Measurements from ENCODE around the gene MEI1. TPM values are rescaled to one million over a fixed set of nuclear protein-coding genes. Genes with fewer than 3 reads are reported as not detected.
A peak's percentile ranks its signal among the peaks of the same experiment; 100 is the strongest.

Gene MEI1
- total and polyA plus RNA-seq, 9 of the 15 experiments (the other 6 are each of a cell fraction or from before 2014, with no cell fraction given): 0.08 to 0.68 (median 0.18) TPM; not detected in 2

- TF ChIP-seq ETV1 (tag; conservative IDR thresholded peaks at IDR 0.05; ENCODE audit: low read depth) (peak; percentile 66), ZNF263 (CRISPR knock-in tag; IDR thresholded peaks at IDR 0.05; ENCODE audit: borderline replicate concordance) (0 out of 2 replicates have a peak, but pooled peaks have one; percentile 18), FOXA1 (IDR thresholded peaks at IDR 0.05; ENCODE audit: borderline replicate concordance) (no peak), MTA3 (IDR thresholded peaks at IDR 0.05; ENCODE audit: borderline replicate concordance) (peak; percentile 62; the same call in 1 of the 2 replicates), TBP (optimal IDR thresholded peaks at IDR 0.05; ENCODE audit: low read depth, low read length) (peak; percentile 95), BACH1 (tag; IDR thresholded peaks at IDR 0.05) (no peak), FOXP1 (CRISPR knock-in tag; IDR thresholded peaks at IDR 0.05) (0 out of 2 replicates have a peak, but pooled peaks have one; percentile 30), ZC3H11A (IDR thresholded peaks at IDR 0.05; ENCODE audit: low read depth, low read length) (no peak), TAF1 (IDR thresholded peaks at IDR 0.05; ENCODE audit: control insufficient read depth, extremely low read depth, insufficient read depth, low read length, severe bottlenecking) (peak; percentile 79), MAZ (CRISPR knock-in tag; conservative IDR thresholded peaks at IDR 0.05 in 1 of 2, IDR thresholded peaks at IDR 0.05 in 1 of 2) (peak; percentile 71 to 72), KLF1 (tag; IDR thresholded peaks at IDR 0.05) (peak; percentile 43; the same call in 1 of the 2 replicates), LCOR (CRISPR knock-in tag; IDR thresholded peaks at IDR 0.05) (peak; percentile 42; the same call in 1 of the 2 replicates), FOXJ3 (CRISPR knock-in tag; IDR thresholded peaks at IDR 0.05) (no peak), MCM3 (IDR thresholded peaks at IDR 0.05) (no peak), SP1 (CRISPR knock-in tag; IDR thresholded peaks at IDR 0.05) (peak; percentile 13; the same call in 1 of the 2 replicates), ZNF75A (CRISPR knock-in tag; IDR thresholded peaks at IDR 0.05) (no peak), NRF1 (conservative IDR thresholded peaks at IDR 0.05 in 1 of 2, IDR thresholded peaks at IDR 0.05 in 1 of 2) (peak; percentile 49 to 65), HCFC1 (IDR thresholded peaks at IDR 0.05; ENCODE audit: low read depth, low read length) (no peak), ATF7 (IDR thresholded peaks at IDR 0.05) (0 out of 2 replicates have a peak, but pooled peaks have one; percentile 33), ARID2 (IDR thresholded peaks at IDR 0.05) (no peak), PATZ1 (CRISPR knock-in tag; IDR thresholded peaks at IDR 0.05; ENCODE audit: borderline replicate concordance) (no peak), DPF2 (IDR thresholded peaks at IDR 0.05) (0 out of 2 replicates have a peak, but pooled peaks have one; percentile 11), POLR2G (IDR thresholded peaks at IDR 0.05; ENCODE audit: low read depth, low read length) (peak; percentile 96), RBFOX2 (IDR thresholded peaks at IDR 0.05; ENCODE audit: low read depth, low read length) (peak; percentile 96), NCOA6 (IDR thresholded peaks at IDR 0.05) (no peak), ZBTB26 (CRISPR knock-in tag; IDR thresholded peaks at IDR 0.05) (no peak), RAD51 (IDR thresholded peaks at IDR 0.05; ENCODE audit: borderline replicate concordance, low read depth) (no peak)
These were observed 101.2 kb downstream of the MEI1 start, which contains the start of gene CCDC134 (continued) for GRCh38 chr22:41800348-41801146.

All from K562 (cell line).